KG1 (cell line): Measurements from ENCODE around the gene DIP2C.

ENCODE experiments used
- DNase-seq: peaks from one replicate; lab custom pipeline; 2025; lab: John Stamatoyannopoulos, UW

The DIP2C gene

DNA sequence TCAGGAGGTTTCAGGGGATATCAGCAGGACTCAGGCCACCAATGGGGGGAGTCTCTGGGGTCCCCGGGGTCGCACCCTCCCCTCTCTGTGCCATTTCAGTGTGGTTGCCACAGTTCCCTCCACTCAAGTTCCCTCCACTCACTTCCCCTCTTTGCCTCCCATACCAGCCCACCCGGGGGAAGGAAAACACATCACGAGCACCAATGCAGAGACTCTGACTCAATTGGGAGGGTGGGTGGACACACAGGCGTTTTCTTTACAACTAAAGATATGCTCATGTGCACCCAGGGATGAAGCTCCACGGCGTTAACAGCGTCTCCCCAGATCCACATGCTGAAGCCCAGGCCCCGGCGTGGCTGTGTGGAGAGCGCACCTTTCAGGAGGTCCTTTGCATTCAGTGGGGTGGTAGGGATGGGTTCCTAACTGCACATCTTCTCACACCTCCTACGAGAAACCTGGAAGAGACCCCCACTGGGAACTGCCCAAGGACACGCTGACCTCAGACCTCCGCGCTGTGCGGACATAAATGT lies 300.1 kb downstream of the DIP2C start:
- DNase-seq = no peak

GRCh38 chr10:388661-389045 lies 300.8 kb downstream of the DIP2C start:
- DNase-seq = no peak

GRCh38 chr10:387909-388660 lies 301.4 kb downstream of the DIP2C start:
- no peak for DNase-seq

GRCh38 chr10:387593-387891 lies 301.9 kb downstream of the DIP2C start:
- DNase-seq = no peak

- no peak for DNase-seq
Observed at GRCh38 chr10:386771-387592, 302.5 kb downstream of the DIP2C start.

DNA sequence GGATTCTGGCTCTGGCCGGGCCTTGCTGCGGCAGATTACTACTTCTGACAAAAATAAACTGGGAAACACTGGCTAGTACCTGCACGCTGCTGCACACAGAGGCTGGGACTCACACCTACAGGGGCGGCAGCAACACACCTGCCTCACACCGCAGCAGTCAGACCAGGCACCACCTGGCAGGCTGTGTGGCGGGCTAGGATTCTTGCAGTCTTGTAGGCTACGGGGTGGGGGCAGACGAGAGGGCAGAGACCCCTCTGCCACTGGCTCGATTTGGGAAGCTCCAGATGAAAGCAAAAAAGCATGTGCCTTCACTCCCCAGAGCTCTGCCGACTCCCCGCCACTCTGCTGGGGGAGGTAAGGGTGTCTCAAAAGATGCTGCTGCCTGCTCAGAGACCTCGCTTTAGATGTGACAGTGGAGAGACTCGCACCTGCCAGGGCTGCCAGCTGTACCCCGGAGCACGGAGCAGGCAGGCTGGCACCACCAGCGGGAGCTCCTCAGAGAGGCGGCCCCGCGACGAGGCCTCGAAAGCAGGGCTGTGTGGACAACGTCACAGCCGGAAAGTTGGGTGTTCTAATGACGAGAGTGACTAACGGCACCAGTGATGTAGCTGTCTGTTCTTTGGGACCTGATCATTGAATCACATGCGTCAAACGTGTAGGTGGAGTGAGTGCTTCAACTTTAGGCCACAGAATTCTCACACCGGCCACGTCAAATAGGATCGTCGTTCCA lies 303.7 kb downstream of the DIP2C start:
- DNase-seq = no peak

DNA sequence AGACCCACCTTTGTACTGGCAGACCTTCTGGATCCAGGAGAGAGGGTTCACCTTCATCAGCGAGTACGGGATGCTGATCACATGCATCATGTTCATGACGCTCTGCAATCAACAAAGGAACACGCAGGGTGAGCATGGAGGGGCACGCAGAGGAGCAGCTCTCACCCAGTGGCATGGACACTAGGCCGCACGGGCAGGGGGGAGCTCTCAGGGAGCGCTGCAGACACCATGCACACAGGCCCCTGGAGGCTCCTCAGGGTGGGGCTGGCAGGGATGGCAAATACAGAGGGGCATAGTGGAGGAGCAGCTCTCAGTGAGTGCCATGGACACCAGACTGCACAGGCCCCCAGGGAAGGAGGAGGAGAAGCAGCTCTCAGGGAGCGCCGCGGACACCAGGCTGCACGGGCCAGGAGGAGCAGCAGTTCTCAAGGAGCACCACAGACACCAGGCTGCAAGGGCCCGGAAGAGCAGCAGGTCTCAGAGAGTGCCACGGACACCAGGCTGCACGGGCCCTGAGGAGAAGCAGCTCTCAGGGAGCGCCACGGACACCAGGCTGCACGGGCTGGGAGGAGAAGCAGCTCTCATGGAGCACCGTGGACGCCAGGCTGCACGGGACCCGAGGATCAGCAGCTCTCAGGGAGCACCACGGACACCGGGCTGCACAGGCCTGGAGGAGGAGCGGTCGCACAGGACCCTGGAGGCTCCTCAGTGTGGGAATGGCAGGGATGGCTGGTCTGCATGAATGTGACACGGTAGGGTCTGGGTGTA lies 304.7 kb downstream of the DIP2C start:
- DNase-seq = no peak

GRCh38 chr10:383519-383918 lies 305.9 kb downstream of the DIP2C start:
- no peak for DNase-seq

DNA sequence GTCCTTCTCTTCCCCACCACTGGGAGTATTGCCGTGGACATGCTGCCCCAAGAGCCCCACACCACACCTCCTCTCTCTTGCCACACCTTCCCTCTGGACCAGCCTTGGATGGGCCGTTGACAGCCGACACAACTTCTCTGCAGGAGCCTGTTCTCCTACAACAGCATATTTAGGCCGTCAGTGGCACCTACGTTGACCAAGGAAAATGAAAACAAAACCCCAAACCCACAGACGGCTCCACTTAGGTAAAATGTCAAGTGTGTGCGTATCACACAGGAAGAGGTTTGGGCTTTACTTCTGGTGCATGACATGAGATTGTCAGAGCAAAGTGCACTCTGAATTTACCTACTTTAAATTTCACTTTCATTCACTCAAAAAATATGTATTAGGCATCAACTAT lies 307.7 kb downstream of the DIP2C start:
- no peak for DNase-seq

GRCh38 chr10:381346-381745 lies 308.1 kb downstream of the DIP2C start:
- no peak for DNase-seq

DNA sequence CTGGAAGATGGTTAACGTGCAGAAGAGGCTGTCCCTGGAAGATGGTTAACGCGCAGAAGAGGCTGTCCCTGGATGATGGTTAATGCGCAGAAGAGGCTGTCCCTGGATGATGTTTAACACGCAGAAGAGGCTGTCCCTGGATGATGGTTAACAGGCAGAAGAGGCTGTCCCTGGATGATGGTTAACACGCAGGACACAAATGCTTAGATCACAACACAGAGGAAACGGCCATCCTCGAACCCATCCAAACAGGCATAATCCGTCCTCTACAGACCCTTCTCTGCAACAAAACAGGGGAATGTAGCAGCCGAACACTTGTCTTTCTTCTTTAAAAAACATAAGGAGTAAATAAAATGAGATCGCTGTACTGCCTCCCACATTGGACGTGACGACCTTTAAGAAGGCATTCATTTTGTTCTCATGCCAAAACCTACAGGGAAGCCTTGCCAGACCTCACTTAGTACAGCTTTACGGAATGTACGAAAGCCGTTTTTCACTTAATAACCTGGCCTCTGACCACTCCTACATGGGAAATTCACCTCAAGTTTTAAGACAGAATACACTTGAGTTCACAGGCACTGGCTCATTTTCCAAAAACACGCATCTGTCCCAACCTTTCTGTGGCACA lies 309.0 kb downstream of the DIP2C start:
- no peak for DNase-seq

GRCh38 chr10:378930-379704 lies 310.4 kb downstream of the DIP2C start:
- no peak for DNase-seq

- no peak for DNase-seq
Observed at GRCh38 chr10:378230-378929, 311.1 kb downstream of the DIP2C start.

- no peak for DNase-seq
Observed at GRCh38 chr10:377228-377627, 312.2 kb downstream of the DIP2C start.

DNA sequence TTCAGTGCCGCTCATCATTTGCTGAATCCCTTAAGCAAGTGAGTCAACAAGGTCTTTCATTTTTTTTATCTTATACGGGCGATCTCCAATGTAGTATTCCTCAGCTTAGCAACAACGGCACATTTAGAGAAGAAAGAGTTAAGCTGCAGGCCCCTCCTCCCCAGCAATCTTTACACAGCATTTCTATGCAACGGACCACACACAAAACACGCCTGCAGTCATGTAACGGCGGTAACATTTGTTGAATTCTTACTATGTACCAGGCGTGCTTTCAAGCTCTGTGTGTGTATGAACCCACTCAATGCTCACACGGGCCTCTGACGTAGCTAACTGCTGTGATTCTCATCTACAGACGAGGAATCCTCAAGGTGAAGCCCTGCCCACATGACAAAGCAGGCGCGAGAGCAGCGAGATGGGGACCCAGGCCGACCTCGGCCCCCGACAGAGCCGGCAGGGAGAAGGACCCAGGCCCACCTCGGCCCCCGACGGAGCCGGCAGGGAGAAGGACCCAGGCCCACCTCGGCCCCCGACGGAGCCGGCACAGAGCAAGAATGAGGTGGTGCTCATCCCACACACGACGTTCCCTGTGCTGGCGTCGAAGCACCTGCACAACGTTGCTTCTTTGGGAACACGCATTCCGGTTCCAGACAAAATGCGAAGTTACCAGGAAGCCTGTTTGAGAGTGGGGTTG lies 313.5 kb downstream of the DIP2C start:
- DNase-seq = no peak

GRCh38 chr10:374354-374753 lies 315.1 kb downstream of the DIP2C start:
- DNase-seq = no peak

- no peak for DNase-seq
Observed at GRCh38 chr10:373526-374309, 315.8 kb downstream of the DIP2C start.

GRCh38 chr10:373015-373414 lies 316.5 kb downstream of the DIP2C start:
- no peak for DNase-seq

GRCh38 chr10:372566-372965 lies 316.9 kb downstream of the DIP2C start:
- no peak for DNase-seq
